HCT116 (cell line): ENCODE results near the gene ADAMTS9. TPM values are rescaled to one million over a fixed set of nuclear protein-coding genes. Genes with fewer than 3 reads are reported as not detected.

ENCODE experiments used
- ATAC-seq: fragments of 200-7000 bp; cut with Tn5 transposase; 2 replicates; pipeline ENCODE4 v1.9.1; 2020; ENCODE audit warnings: mild to moderate bottlenecking, moderate library complexity
- BruUV-seq: library from RNA; stranded (reverse); fragments of 400-500 nt; replicated peaks from 2 replicates; lab custom pipeline; 2021; lab: Mats Ljungman, UMichigan
- CTCF ChIA-PET: fragments of 300-600 bp; sonication (Branson Sonifier 250); formaldehyde crosslinking; loops from one replicate; lab custom pipeline; 2021; ENCODE audit warnings: antibody characterized with exemption; lab: Charles Lee
- POLR2A ChIA-PET: fragments of 300-600, 350-600 bp; sonication (Branson Sonifier 250); formaldehyde crosslinking; loops from one replicate; lab custom pipeline; 2021; ENCODE audit warnings: antibody characterized with exemption; lab: Charles Lee
- RAD21 ChIA-PET, 2 experiments: fragments of 300-600 bp; sonication (Branson Sonifier 250); formaldehyde crosslinking; loops; one replicate each; lab custom pipeline; 2023; ENCODE audit warnings: low total read pairs in 2 of 2; ENCODE audit not compliant: uncharacterized antibody in 2 of 2, unreplicated experiment in 2 of 2, low non-redundant PET in 1 of 2; lab: Charles Lee
- DNase-seq: peaks from one replicate; pipeline ENCODE4 v3.0.0-alpha.2; 2010; ENCODE audit warnings: low read depth, low spot score
- H2AFZ ChIP-seq: fragments of 200-600 bp; shearing (Covaris generic), sonication (generic); 2 replicates; pipeline ENCODE4 v1.6.1; 2017; ENCODE audit warnings: low read depth, mixed run types, mixed read lengths, antibody characterized with exemption, low read length; ENCODE audit not compliant: poor library complexity, severe bottlenecking
- H3K27ac ChIP-seq: 2 replicates; pipeline ENCODE4 v1.5.1; 2012; ENCODE audit warnings: low read depth, low read length
- H3K27me3 ChIP-seq: fragments of 200-600 bp; sonication (generic); 2 replicates; pipeline ENCODE4 v1.6.1; 2016; ENCODE audit warnings: mixed run types, low read length, mixed read lengths; ENCODE audit not compliant: insufficient read depth
- H3K36me3 ChIP-seq, 2 experiments: fragments of 200-500 bp in 1 of 2; fragments of 200-600 bp in 1 of 2; sonication (Bioruptor generic) in 1 of 2; sonication (generic) in 1 of 2; 2 replicates each; pipeline versions ENCODE4 v1.5.1 to v1.6.1; 2014 to 2016; ENCODE audit warnings: low read length in 2 of 2, inconsistent platforms in 1 of 2, mixed read lengths in 1 of 2, mixed run types in 1 of 2; ENCODE audit not compliant: insufficient read depth in 2 of 2, control insufficient read depth in 1 of 2
- H3K4me1 ChIP-seq, 2 experiments: fragments of 200-600 bp in 1 of 2; sonication (generic) in 1 of 2; 2 replicates each; pipeline versions ENCODE4 v1.5.1 to v1.6.1; 2012 to 2017; ENCODE audit warnings: low read length in 2 of 2, inconsistent platforms in 1 of 2, mild to moderate bottlenecking in 1 of 2, mixed read lengths in 1 of 2, mixed run types in 1 of 2, moderate library complexity in 1 of 2; ENCODE audit not compliant: insufficient read depth in 2 of 2, control insufficient read depth in 1 of 2
- H3K4me2 ChIP-seq: fragments of 200-600 bp; sonication (generic); 2 replicates; pipeline ENCODE4 v1.6.1; 2017; ENCODE audit warnings: mixed run types, low read length, mixed read lengths
- H3K4me3 ChIP-seq, 2 experiments: fragments of 200-600 bp in 1 of 2; sonication (generic) in 1 of 2; replicated peaks in 1 of 2; 2 replicates each; pipeline ENCODE4 v1.5.1; 2011 to 2016; ENCODE audit warnings: low read length in 2 of 2, control low read depth in 1 of 2, low read depth in 1 of 2, mild to moderate bottlenecking in 1 of 2, mixed read lengths in 1 of 2, mixed run types in 1 of 2
- H3K79me2 ChIP-seq: fragments of 200-600 bp; sonication (generic); 2 replicates; pipeline ENCODE4 v1.6.1; 2017; ENCODE audit warnings: mild to moderate bottlenecking, mixed run types, low read length, moderate library complexity, mixed read lengths; ENCODE audit not compliant: insufficient read depth
- H3K9ac ChIP-seq: fragments of 200-600 bp; sonication (generic); 2 replicates; pipeline ENCODE4 v1.6.1; 2016; ENCODE audit warnings: low read length, mixed read lengths
- H3K9me2 ChIP-seq: fragments of 200-600 bp; sonication (generic), shearing (Covaris generic); 2 replicates; pipeline ENCODE4 v1.6.1; 2017; ENCODE audit warnings: mixed run types, mild to moderate bottlenecking, moderate library complexity; ENCODE audit not compliant: insufficient read depth
- H3K9me3 ChIP-seq, 2 experiments: fragments of 200-500 bp in 1 of 2; fragments of 200-600 bp in 1 of 2; sonication (Bioruptor generic) in 1 of 2; sonication (generic) in 1 of 2; 2 replicates each; pipeline ENCODE4 v1.6.1; 2014 to 2017; ENCODE audit warnings: low read length in 2 of 2, mixed read lengths in 2 of 2, inconsistent platforms in 1 of 2, low read depth in 1 of 2, mild to moderate bottlenecking in 1 of 2, mixed run types in 1 of 2, moderate library complexity in 1 of 2; ENCODE audit not compliant: control insufficient read depth in 1 of 2, insufficient read depth in 1 of 2
- H4K20me1 ChIP-seq: fragments of 200-600 bp; sonication (generic), shearing (Covaris generic); 2 replicates; pipeline ENCODE4 v1.6.1; 2017; ENCODE audit warnings: mixed run types, mild to moderate bottlenecking, moderate library complexity; ENCODE audit not compliant: insufficient read depth
- ATF3 ChIP-seq: IDR thresholded peaks from 2 replicates; pipeline ENCODE4 v1.6.1; 2012
- CEBPB ChIP-seq: IDR thresholded peaks from 2 replicates; pipeline ENCODE4 v1.6.1; 2012; ENCODE audit warnings: low read depth
- CTCF ChIP-seq, 3 experiments: fragments of 200-600 bp in 1 of 3; sonication (generic) in 1 of 3; IDR thresholded peaks in 2 of 3; conservative IDR thresholded peaks in 1 of 3; 2 replicates each; pipeline ENCODE4 v1.5.1; 2012 to 2017; ENCODE audit warnings: low read depth in 2 of 3, low read length in 2 of 3, antibody characterized with exemption in 1 of 3, borderline replicate concordance in 1 of 3, control low read depth in 1 of 3, mild to moderate bottlenecking in 1 of 3, mixed read lengths in 1 of 3, mixed run types in 1 of 3, moderate library complexity in 1 of 3; ENCODE audit not compliant: insufficient read depth in 1 of 3
- EGR1 ChIP-seq: IDR thresholded peaks from 2 replicates; pipeline ENCODE4 v1.6.1; 2012; ENCODE audit warnings: low read depth
- ELF1 ChIP-seq: IDR thresholded peaks from 2 replicates; pipeline ENCODE4 v1.6.1; 2012; ENCODE audit warnings: low read depth, borderline replicate concordance
- EZH2 ChIP-seq: fragments of 200-600 bp; sonication (generic); IDR thresholded peaks from 2 replicates; pipeline ENCODE4 v1.6.1; 2017; ENCODE audit warnings: antibody characterized with exemption, mixed run types
- EZH2phosphoT487 ChIP-seq: fragments of 200-600 bp; IDR thresholded peaks from 2 replicates; pipeline ENCODE4 v1.6.1; 2018; ENCODE audit warnings: antibody characterized with exemption, borderline replicate concordance
- JUND ChIP-seq: IDR thresholded peaks from 2 replicates; pipeline ENCODE4 v1.6.1; 2012
- MAX ChIP-seq: IDR thresholded peaks from 2 replicates; pipeline ENCODE4 v1.6.1; 2012
- POLR2A ChIP-seq: IDR thresholded peaks from 2 replicates; pipeline ENCODE4 v1.7.0; 2011; ENCODE audit warnings: borderline replicate concordance; ENCODE audit not compliant: insufficient read depth, insufficient read length; ENCODE audit errors: extremely low read depth
- POLR2AphosphoS5 ChIP-seq: IDR thresholded peaks from 2 replicates; pipeline ENCODE4 v1.6.1; 2011; ENCODE audit warnings: mild to moderate bottlenecking, low read depth, low read length, moderate library complexity
- RAD21 ChIP-seq: IDR thresholded peaks from 2 replicates; pipeline ENCODE4 v1.6.1; 2012; ENCODE audit warnings: low read depth, mild to moderate bottlenecking
- SP1 ChIP-seq: IDR thresholded peaks from 2 replicates; pipeline ENCODE4 v1.6.1; 2012; ENCODE audit warnings: low read depth
- TCF7L2 ChIP-seq: IDR thresholded peaks from 2 replicates; pipeline ENCODE4 v1.7.0; 2011; ENCODE audit warnings: borderline replicate concordance, inconsistent platforms; ENCODE audit not compliant: insufficient read depth, insufficient read length; ENCODE audit errors: extremely low read depth
- ZBTB33 ChIP-seq: IDR thresholded peaks from 2 replicates; pipeline ENCODE4 v1.6.1; 2011; ENCODE audit warnings: mild to moderate bottlenecking, low read length, moderate library complexity; ENCODE audit not compliant: insufficient replicate concordance; ENCODE audit errors: extremely low read depth
- intact Hi-C: fragments of 100-400 bp; cut with micrococcal nuclease; formaldehyde crosslinking; loops from 2 replicates; pipeline ENCODE4 v1.10.0; 2022
- total RNA-seq: library from RNA; stranded (reverse); gene quantifications from one replicate; pipeline ENCODE4 v1.2.1, GENCODE V29; 2021; ENCODE audit not compliant: unreplicated experiment

ADAMTS9 gene
- total RNA-seq, 1 experiment from 2014 or later = 0.05 TPM

GRCh38 chr3:64556046-64556445 is 131.8 kb downstream of the ADAMTS9 start:
- intact Hi-C loops = no loop called here
- POLR2A ChIA-PET = no interaction called here
- BruUV-seq = no TSS peak
- Histone ChIP-seq H3K4me1 (no peaks in the 10 kb centered on the region), H3K79me2 (no peaks in the 10 kb centered on the region), H3K4me2 (no peak overlapping the region), H3K27me3 (peaks cover 44% of the 10 kb centered on the region; the same call in 1 of the 2 replicates), H3K4me3 (no peak overlapping the region), H3K9ac (no peak overlapping the region), H4K20me1 (no peaks in the 10 kb centered on the region), H3K36me3 (no peaks in the 10 kb centered on the region), H3K9me3 (no peaks in the 10 kb centered on the region), H3K9me2 (no peaks in the 10 kb centered on the region), H3K27ac (no peak overlapping the region), H2AFZ (no peak overlapping the region)
- DNase-seq (no peak), ATAC-seq (no peak)
- no peak for TF ChIP-seq EGR1
- TF ChIP-seq POLR2A = no peak
- no peak for TF ChIP-seq EZH2phosphoT487
- no peak for TF ChIP-seq CEBPB
- no peak for TF ChIP-seq JUND
- TF ChIP-seq POLR2AphosphoS5 = no peak
- TF ChIP-seq EZH2 = no peak
- TF ChIP-seq ZBTB33 = no peak
- RAD21 ChIA-PET = no interaction called here
- CTCF ChIA-PET = no interaction called here

- DNase-seq (no peak), ATAC-seq (no peak)
- no peaks in the 10 kb centered on the region for H4K20me1 ChIP-seq
- H3K9me3 ChIP-seq = no peaks in the 10 kb centered on the region
- H3K4me1 ChIP-seq = no peaks in the 10 kb centered on the region
- H2AFZ ChIP-seq = no peak overlapping the region
- H3K79me2 ChIP-seq = no peaks in the 10 kb centered on the region
- intact Hi-C loops = no loop called here
- no peaks in the 10 kb centered on the region for H3K9me2 ChIP-seq
- no peaks in the 10 kb centered on the region for H3K36me3 ChIP-seq
- RAD21 ChIA-PET = no interaction called here
- H3K27me3 ChIP-seq = peaks cover 44% of the 10 kb centered on the region; the same call in 1 of the 2 replicates
- BruUV-seq = no TSS peak
- CTCF ChIA-PET = no interaction called here
- H3K4me3 ChIP-seq = no peak overlapping the region
- H3K4me2 ChIP-seq = no peak overlapping the region
- POLR2A ChIA-PET = no interaction called here
- no peak overlapping the region for H3K9ac ChIP-seq
- H3K27ac ChIP-seq = no peak overlapping the region
- TF ChIP-seq ELF1 (no peak), SP1 (no peak), ZBTB33 (no peak), MAX (no peak), RAD21 (no peak), CTCF (IDR thresholded peaks at IDR 0.05 in 2 of 3, conservative IDR thresholded peaks at IDR 0.05 in 1 of 3; ENCODE audit: borderline replicate concordance in 1 of 3, insufficient read depth in 1 of 3, low read depth in 2 of 3, low read length in 2 of 3) (no peak), CEBPB (no peak), ATF3 (no peak), EGR1 (no peak), TCF7L2 (no peak)
These were observed 132.4 kb downstream of the ADAMTS9 start for GRCh38 chr3:64555351-64555750.
